Measurements from ENCODE around the gene KCNT1. TPM values are rescaled to one million over a fixed set of nuclear protein-coding genes. Genes with fewer than 3 reads are reported as not detected.
A peak's percentile ranks its signal among the peaks of the same experiment; 100 is the strongest.

Gene KCNT1
- total RNA-seq, 1 donor from 2014 or later = not detected

GRCh38 chr9:135810806-135811575 lies 109.0 kb downstream of the KCNT1 start:
- H3K36me3 ChIP-seq (ENCODE audit: control insufficient read depth, insufficient read depth, low read length) = peaks cover 28% of the 10 kb centered on the region

DNA sequence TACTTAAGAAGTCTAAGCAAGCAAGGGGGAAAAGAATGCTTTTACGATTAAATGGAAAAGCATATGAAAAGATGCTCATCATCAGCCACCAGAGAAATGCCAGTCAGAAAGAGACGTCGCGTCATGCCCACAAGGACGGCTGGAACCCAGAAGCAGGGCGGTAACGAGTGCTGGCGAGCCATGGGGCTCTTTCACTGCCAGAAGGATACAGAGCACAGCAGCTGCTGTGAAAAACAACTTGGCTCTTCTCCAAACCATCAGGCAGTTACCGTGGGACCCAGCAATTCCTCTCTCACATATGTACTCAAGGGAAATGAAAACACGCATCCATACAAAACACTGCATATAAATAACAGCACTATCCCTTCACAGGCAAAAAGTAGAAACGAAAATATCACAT lies 109.8 kb downstream of the KCNT1 start:
- Histone ChIP-seq H3K4me3 (ENCODE audit: low read depth, low read length) (no peak overlapping the region), H3K36me3 (ENCODE audit: control insufficient read depth, insufficient read depth, low read length) (peaks cover 34% of the 10 kb centered on the region), H3K27me3 (ENCODE audit: control insufficient read depth, insufficient read depth, low read length) (no peaks in the 10 kb centered on the region)
- FAIRE-seq (peak; percentile 50), DNase-seq (ENCODE audit: low read depth) (no peak)
- TF ChIP-seq, protein P1, sequence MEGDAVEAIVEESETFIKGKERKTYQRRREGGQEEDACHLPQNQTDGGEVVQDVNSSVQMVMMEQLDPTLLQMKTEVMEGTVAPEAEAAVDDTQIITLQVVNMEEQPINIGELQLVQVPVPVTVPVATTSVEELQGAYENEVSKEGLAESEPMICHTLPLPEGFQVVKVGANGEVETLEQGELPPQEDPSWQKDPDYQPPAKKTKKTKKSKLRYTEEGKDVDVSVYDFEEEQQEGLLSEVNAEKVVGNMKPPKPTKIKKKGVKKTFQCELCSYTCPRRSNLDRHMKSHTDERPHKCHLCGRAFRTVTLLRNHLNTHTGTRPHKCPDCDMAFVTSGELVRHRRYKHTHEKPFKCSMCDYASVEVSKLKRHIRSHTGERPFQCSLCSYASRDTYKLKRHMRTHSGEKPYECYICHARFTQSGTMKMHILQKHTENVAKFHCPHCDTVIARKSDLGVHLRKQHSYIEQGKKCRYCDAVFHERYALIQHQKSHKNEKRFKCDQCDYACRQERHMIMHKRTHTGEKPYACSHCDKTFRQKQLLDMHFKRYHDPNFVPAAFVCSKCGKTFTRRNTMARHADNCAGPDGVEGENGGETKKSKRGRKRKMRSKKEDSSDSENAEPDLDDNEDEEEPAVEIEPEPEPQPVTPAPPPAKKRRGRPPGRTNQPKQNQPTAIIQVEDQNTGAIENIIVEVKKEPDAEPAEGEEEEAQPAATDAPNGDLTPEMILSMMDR (IDR thresholded peaks at IDR 0.05; ENCODE audit: insufficient read depth, low read length, severe bottlenecking) = no peak

More at GRCh38 chr9:135810806-135811575, 109.0 kb downstream of the KCNT1 start:
- H3K4me3 ChIP-seq (ENCODE audit: low read depth, low read length) = no peak overlapping the region
- DNase-seq (ENCODE audit: low read depth) = no peak
- TF ChIP-seq, protein P1 (IDR thresholded peaks at IDR 0.05; ENCODE audit: insufficient read depth, low read length, severe bottlenecking) = no peak
- no peak for FAIRE-seq
- no peaks in the 10 kb centered on the region for H3K27me3 ChIP-seq (ENCODE audit: control insufficient read depth, insufficient read depth, low read length)

- H3K27me3 ChIP-seq (ENCODE audit: control insufficient read depth, insufficient read depth, low read length) = no peaks in the 10 kb centered on the region
- no peak for FAIRE-seq
- H3K4me3 ChIP-seq (ENCODE audit: low read depth, low read length) = no peak overlapping the region
- no peak for DNase-seq (ENCODE audit: low read depth)
- H3K36me3 ChIP-seq (ENCODE audit: control insufficient read depth, insufficient read depth, low read length) = peaks cover 42% of the 10 kb centered on the region
- TF ChIP-seq, protein P1 (IDR thresholded peaks at IDR 0.05; ENCODE audit: insufficient read depth, low read length, severe bottlenecking) = no peak
Measured at GRCh38 chr9:135812961-135813360, 111.0 kb downstream of the KCNT1 start.

- Histone ChIP-seq H3K27me3 (ENCODE audit: control insufficient read depth, insufficient read depth, low read length) (no peaks in the 10 kb centered on the region), H3K36me3 (ENCODE audit: control insufficient read depth, insufficient read depth, low read length) (peaks cover 48% of the 10 kb centered on the region), H3K4me3 (ENCODE audit: low read depth, low read length) (no peak overlapping the region)
- DNase-seq (ENCODE audit: low read depth) (no peak), FAIRE-seq (no peak)
- TF ChIP-seq, protein P1 (IDR thresholded peaks at IDR 0.05; ENCODE audit: insufficient read depth, low read length, severe bottlenecking) = no peak
Measured at GRCh38 chr9:135813671-135814290, 111.8 kb downstream of the KCNT1 start.

GRCh38 chr9:135814421-135815095 lies 112.6 kb downstream of the KCNT1 start:
- TF ChIP-seq, protein P1 (IDR thresholded peaks at IDR 0.05; ENCODE audit: insufficient read depth, low read length, severe bottlenecking) = no peak
- DNase-seq (ENCODE audit: low read depth) (no peak), FAIRE-seq (no peak)
- Histone ChIP-seq H3K4me3 (ENCODE audit: low read depth, low read length) (no peak overlapping the region), H3K27me3 (ENCODE audit: control insufficient read depth, insufficient read depth, low read length) (no peaks in the 10 kb centered on the region), H3K36me3 (ENCODE audit: control insufficient read depth, insufficient read depth, low read length) (peaks cover 50% of the 10 kb centered on the region)

Measured in bronchial epithelial cell (primary cell).